GM23338 (cell line): ENCODE results near the gene NKAPD1. TPM values are rescaled to one million over a fixed set of nuclear protein-coding genes. Genes with fewer than 3 reads are reported as not detected.

ENCODE experiments used
- ATAC-seq: fragments of 200-7000 bp; cut with Tn5 transposase; 3 replicates; pipeline ENCODE4 v1.9.1; 2020
- DNase-seq: peaks from one replicate; pipeline ENCODE4 v3.0.0-alpha.2; 2015; ENCODE audit warnings: low spot score
- H2AFZ ChIP-seq: fragments of 200-600 bp; sonication (generic); 2 replicates; pipeline ENCODE4 v1.8.0; 2016; ENCODE audit warnings: antibody characterized with exemption, mild to moderate bottlenecking, moderate library complexity
- H3F3A ChIP-seq: fragments of 200-600 bp; sonication (generic); replicated peaks from 2 replicates; pipeline ENCODE4 v1.8.0; 2017; ENCODE audit warnings: antibody characterized with exemption, mixed run types, low read depth
- H3K27ac ChIP-seq: fragments of 200-600 bp; sonication (generic); 2 replicates; pipeline ENCODE4 v1.6.1; 2016; ENCODE audit warnings: low read depth
- H3K27me3 ChIP-seq: fragments of 200-600 bp; sonication (generic); 2 replicates; pipeline ENCODE4 v1.8.0; 2016; ENCODE audit warnings: mild to moderate bottlenecking, mixed run types, moderate library complexity; ENCODE audit not compliant: insufficient read depth
- H3K36me3 ChIP-seq: fragments of 200-600 bp; sonication (generic); 2 replicates; pipeline ENCODE4 v1.8.0; 2016; ENCODE audit warnings: mild to moderate bottlenecking; ENCODE audit not compliant: insufficient read depth
- H3K4me1 ChIP-seq: fragments of 200-600 bp; sonication (generic); 2 replicates; pipeline ENCODE4 v1.8.0; 2016; ENCODE audit warnings: mild to moderate bottlenecking, moderate library complexity; ENCODE audit not compliant: insufficient read depth
- H3K4me2 ChIP-seq: fragments of 200-600 bp; sonication (generic); 2 replicates; pipeline ENCODE4 v1.7.1; 2017; ENCODE audit warnings: mixed run types
- H3K4me3 ChIP-seq: fragments of 200-600 bp; sonication (generic); 2 replicates; pipeline ENCODE4 v1.6.1; 2016; ENCODE audit warnings: mixed run types
- H3K79me2 ChIP-seq: fragments of 200-600 bp; sonication (generic); replicated peaks from 2 replicates; pipeline ENCODE4 v1.8.0; 2017; ENCODE audit warnings: mild to moderate bottlenecking; ENCODE audit not compliant: insufficient read depth
- H3K9me2 ChIP-seq: fragments of 200-600 bp; sonication (generic); 2 replicates; pipeline ENCODE4 v1.8.0; 2017; ENCODE audit not compliant: insufficient read depth
- H4K20me1 ChIP-seq: fragments of 200-600 bp; sonication (generic); replicated peaks from 2 replicates; pipeline ENCODE4 v1.8.0; 2017; ENCODE audit warnings: mild to moderate bottlenecking; ENCODE audit not compliant: insufficient read depth
- H3K27ac Mint-ChIP-seq: 2 replicates; pipeline ENCODE4 v1.8.0; 2020; ENCODE audit warnings: inconsistent platforms, mild to moderate bottlenecking, moderate library complexity, mixed read lengths
- H3K27me3 Mint-ChIP-seq: 3 replicates; pipeline ENCODE4 v1.8.0; 2022; ENCODE audit warnings: low read depth, mild to moderate bottlenecking, moderate library complexity, mixed read lengths, inconsistent platforms; ENCODE audit not compliant: insufficient read depth, poor library complexity
- H3K36me3 Mint-ChIP-seq: 3 replicates; pipeline ENCODE4 v1.8.0; 2021; ENCODE audit warnings: low read depth, mild to moderate bottlenecking, inconsistent platforms, moderate library complexity, mixed read lengths
- H3K4me1 Mint-ChIP-seq: 3 replicates; pipeline ENCODE4 v1.8.0; 2020; ENCODE audit warnings: mild to moderate bottlenecking, inconsistent platforms, mixed read lengths
- H3K4me3 Mint-ChIP-seq: 3 replicates; pipeline ENCODE4 v1.8.0; 2021; ENCODE audit warnings: moderate library complexity, mild to moderate bottlenecking, inconsistent platforms, mixed read lengths
- H3K9me3 Mint-ChIP-seq: 3 replicates; pipeline ENCODE4 v1.8.0; 2020; ENCODE audit warnings: moderate library complexity, mild to moderate bottlenecking, inconsistent platforms, mixed read lengths
- CREB1 ChIP-seq: fragments of 250-450 bp; sonication (Bioruptor Pico); IDR thresholded peaks from 2 replicates; pipeline ENCODE4 v1.5.0; 2020; ENCODE audit warnings: low read depth, mild to moderate bottlenecking, moderate library complexity
- EZH2 ChIP-seq: fragments of 200-600 bp; sonication (generic); IDR thresholded peaks from one replicate; pipeline ENCODE4 v1.8.0; 2017; ENCODE audit warnings: antibody characterized with exemption, mild to moderate bottlenecking, low read depth; ENCODE audit not compliant: unreplicated experiment
- EZH2phosphoT487 ChIP-seq: fragments of 200-600 bp; sonication (generic); IDR thresholded peaks from one replicate; pipeline ENCODE4 v1.8.1; 2018; ENCODE audit warnings: antibody characterized with exemption; ENCODE audit not compliant: unreplicated experiment
- POLR2AphosphoS5 ChIP-seq: IDR thresholded peaks from 2 replicates; pipeline ENCODE4 v1.6.1; 2016; ENCODE audit warnings: antibody characterized with exemption, low read depth
- ZNF114 ChIP-seq: fragments of 250-450 bp; sonication (Bioruptor Pico); IDR thresholded peaks from 2 replicates; pipeline ENCODE4 v1.5.0; 2020; ENCODE audit warnings: mild to moderate bottlenecking, moderate library complexity
- ZNF331 ChIP-seq: fragments of 250-450 bp; sonication (Bioruptor Pico); IDR thresholded peaks from 2 replicates; pipeline ENCODE4 v1.5.0; 2020; ENCODE audit warnings: low read depth, mild to moderate bottlenecking, moderate library complexity
- polyA plus RNA-seq: library from polyadenylated mRNA; unstranded; fragments of >200 nt; fragmentation: Nextera tagmentation; extraction: Ambion mirVana; gene quantifications from 2 replicates; pipeline ENCODE4 v1.2.1, GENCODE V29; 2016
- total RNA-seq: library from RNA; depleted of rRNA; stranded (reverse); fragments of >200 nt; shearing (Covaris generic); gene quantifications from 2 replicates; pipeline ENCODE4 v1.2.3, GENCODE V29; 2014
- TF ChIP-seq, protein P1 (sequence below), 2 experiments: fragments of 200-600 bp in 1 of 2; sonication (generic) in 1 of 2; conservative IDR thresholded peaks; 2 replicates each; pipeline versions ENCODE4 v1.5.1 to v1.6.1; 2016 to 2017; ENCODE audit warnings: antibody characterized with exemption in 2 of 2, low read depth in 2 of 2, mild to moderate bottlenecking in 2 of 2, moderate library complexity in 1 of 2
- TF ChIP-seq, protein P2 (sequence below): fragments of 250-450 bp; sonication (Bioruptor Pico); IDR thresholded peaks from 2 replicates; pipeline ENCODE4 v1.5.0; 2020; ENCODE audit warnings: mild to moderate bottlenecking, moderate library complexity
- TF ChIP-seq, protein P3 (sequence below): IDR thresholded peaks from 2 replicates; pipeline ENCODE4 v1.6.1; 2016; ENCODE audit warnings: antibody characterized with exemption
- TF ChIP-seq, protein P4 (sequence below): IDR thresholded peaks from one replicate; pipeline ENCODE4 v1.6.1; 2018; ENCODE audit warnings: antibody characterized with exemption; ENCODE audit not compliant: unreplicated experiment

Gene NKAPD1
- total and polyA plus RNA-seq, 2 experiments from 2014 or later: 14.6 to 40.6 TPM

DNA sequence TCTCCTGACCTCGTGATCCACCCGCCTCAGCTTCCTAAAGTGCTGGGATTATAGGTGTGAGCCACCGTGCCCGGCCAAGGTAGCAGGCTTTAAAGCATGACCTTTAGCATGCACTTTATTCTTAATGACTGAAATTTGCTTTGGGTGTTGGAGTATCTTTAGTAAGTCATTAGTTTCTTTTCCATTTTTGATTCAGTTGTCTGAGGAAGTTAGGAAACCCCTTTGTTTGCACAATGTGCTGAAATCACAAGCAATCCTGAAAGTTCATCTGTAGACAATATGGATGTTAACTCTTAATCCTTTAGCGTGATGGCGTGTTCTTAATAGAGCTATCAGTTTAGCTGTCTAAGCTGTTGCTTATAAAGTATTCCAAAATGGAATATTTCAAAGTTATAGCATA lies 29.3 kb downstream of the NKAPD1 start:
- Mint-ChIP-seq H3K27ac (no peak overlapping the region), H3K4me1 (no peaks in the 10 kb centered on the region), H3K27me3 (no peaks in the 10 kb centered on the region), H3K36me3 (no peaks in the 10 kb centered on the region), H3K4me3 (no peak overlapping the region), H3K9me3 (no peaks in the 10 kb centered on the region)
- no peak overlapping the region for H3K27ac ChIP-seq
- no peak for ATAC-seq
- no peak for DNase-seq
- H3K4me3 ChIP-seq: no peak overlapping the region
- H3K27me3 ChIP-seq: no peaks in the 10 kb centered on the region
- no peaks in the 10 kb centered on the region; the same call in 1 of the 2 replicates for H4K20me1 ChIP-seq
- no peaks in the 10 kb centered on the region for H3K9me2 ChIP-seq
- no peaks in the 10 kb centered on the region for H3K4me1 ChIP-seq
- no peak overlapping the region for H3K4me2 ChIP-seq
- H3K79me2 ChIP-seq: no peaks in the 10 kb centered on the region
- H3K36me3 ChIP-seq: no peaks in the 10 kb centered on the region
- no peak overlapping the region for H2AFZ ChIP-seq
- TF ChIP-seq CREB1 (CRISPR knock-in tag) (no peak), EZH2phosphoT487 (no peak), ZNF331 (CRISPR knock-in tag) (no peak), EZH2 (no peak), ZNF114 (CRISPR knock-in tag) (no peak), POLR2AphosphoS5 (no peak)
- TF ChIP-seq, protein P1, sequence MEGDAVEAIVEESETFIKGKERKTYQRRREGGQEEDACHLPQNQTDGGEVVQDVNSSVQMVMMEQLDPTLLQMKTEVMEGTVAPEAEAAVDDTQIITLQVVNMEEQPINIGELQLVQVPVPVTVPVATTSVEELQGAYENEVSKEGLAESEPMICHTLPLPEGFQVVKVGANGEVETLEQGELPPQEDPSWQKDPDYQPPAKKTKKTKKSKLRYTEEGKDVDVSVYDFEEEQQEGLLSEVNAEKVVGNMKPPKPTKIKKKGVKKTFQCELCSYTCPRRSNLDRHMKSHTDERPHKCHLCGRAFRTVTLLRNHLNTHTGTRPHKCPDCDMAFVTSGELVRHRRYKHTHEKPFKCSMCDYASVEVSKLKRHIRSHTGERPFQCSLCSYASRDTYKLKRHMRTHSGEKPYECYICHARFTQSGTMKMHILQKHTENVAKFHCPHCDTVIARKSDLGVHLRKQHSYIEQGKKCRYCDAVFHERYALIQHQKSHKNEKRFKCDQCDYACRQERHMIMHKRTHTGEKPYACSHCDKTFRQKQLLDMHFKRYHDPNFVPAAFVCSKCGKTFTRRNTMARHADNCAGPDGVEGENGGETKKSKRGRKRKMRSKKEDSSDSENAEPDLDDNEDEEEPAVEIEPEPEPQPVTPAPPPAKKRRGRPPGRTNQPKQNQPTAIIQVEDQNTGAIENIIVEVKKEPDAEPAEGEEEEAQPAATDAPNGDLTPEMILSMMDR (conservative IDR thresholded peaks at IDR 0.05; ENCODE audit: low read depth in 2 of 2): no peak
- TF ChIP-seq, protein P2, sequence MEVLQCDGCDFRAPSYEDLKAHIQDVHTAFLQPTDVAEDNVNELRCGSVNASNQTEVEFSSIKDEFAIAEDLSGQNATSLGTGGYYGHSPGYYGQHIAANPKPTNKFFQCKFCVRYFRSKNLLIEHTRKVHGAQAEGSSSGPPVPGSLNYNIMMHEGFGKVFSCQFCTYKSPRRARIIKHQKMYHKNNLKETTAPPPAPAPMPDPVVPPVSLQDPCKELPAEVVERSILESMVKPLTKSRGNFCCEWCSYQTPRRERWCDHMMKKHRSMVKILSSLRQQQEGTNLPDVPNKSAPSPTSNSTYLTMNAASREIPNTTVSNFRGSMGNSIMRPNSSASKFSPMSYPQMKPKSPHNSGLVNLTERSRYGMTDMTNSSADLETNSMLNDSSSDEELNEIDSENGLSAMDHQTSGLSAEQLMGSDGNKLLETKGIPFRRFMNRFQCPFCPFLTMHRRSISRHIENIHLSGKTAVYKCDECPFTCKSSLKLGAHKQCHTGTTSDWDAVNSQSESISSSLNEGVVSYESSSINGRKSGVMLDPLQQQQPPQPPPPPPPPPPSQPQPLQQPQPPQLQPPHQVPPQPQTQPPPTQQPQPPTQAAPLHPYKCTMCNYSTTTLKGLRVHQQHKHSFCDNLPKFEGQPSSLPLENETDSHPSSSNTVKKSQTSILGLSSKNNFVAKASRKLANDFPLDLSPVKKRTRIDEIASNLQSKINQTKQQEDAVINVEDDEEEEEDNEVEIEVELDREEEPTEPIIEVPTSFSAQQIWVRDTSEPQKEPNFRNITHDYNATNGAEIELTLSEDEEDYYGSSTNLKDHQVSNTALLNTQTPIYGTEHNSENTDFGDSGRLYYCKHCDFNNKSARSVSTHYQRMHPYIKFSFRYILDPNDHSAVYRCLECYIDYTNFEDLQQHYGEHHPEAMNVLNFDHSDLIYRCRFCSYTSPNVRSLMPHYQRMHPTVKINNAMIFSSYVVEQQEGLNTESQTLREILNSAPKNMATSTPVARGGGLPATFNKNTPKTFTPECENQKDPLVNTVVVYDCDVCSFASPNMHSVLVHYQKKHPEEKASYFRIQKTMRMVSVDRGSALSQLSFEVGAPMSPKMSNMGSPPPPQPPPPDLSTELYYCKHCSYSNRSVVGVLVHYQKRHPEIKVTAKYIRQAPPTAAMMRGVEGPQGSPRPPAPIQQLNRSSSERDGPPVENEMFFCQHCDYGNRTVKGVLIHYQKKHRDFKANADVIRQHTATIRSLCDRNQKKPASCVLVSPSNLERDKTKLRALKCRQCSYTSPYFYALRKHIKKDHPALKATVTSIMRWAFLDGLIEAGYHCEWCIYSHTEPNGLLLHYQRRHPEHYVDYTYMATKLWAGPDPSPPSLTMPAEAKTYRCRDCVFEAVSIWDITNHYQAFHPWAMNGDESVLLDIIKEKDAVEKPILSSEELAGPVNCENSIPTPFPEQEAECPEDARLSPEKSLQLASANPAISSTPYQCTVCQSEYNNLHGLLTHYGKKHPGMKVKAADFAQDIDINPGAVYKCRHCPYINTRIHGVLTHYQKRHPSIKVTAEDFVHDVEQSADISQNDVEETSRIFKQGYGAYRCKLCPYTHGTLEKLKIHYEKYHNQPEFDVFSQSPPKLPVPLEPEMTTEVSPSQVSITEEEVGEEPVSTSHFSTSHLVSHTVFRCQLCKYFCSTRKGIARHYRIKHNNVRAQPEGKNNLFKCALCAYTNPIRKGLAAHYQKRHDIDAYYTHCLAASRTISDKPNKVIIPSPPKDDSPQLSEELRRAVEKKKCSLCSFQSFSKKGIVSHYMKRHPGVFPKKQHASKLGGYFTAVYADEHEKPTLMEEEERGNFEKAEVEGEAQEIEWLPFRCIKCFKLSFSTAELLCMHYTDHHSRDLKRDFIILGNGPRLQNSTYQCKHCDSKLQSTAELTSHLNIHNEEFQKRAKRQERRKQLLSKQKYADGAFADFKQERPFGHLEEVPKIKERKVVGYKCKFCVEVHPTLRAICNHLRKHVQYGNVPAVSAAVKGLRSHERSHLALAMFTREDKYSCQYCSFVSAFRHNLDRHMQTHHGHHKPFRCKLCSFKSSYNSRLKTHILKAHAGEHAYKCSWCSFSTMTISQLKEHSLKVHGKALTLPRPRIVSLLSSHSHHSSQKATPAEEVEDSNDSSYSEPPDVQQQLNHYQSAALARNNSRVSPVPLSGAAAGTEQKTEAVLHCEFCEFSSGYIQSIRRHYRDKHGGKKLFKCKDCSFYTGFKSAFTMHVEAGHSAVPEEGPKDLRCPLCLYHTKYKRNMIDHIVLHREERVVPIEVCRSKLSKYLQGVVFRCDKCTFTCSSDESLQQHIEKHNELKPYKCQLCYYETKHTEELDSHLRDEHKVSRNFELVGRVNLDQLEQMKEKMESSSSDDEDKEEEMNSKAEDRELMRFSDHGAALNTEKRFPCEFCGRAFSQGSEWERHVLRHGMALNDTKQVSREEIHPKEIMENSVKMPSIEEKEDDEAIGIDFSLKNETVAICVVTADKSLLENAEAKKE (CRISPR knock-in tag): no peak
- TF ChIP-seq, protein P3, sequence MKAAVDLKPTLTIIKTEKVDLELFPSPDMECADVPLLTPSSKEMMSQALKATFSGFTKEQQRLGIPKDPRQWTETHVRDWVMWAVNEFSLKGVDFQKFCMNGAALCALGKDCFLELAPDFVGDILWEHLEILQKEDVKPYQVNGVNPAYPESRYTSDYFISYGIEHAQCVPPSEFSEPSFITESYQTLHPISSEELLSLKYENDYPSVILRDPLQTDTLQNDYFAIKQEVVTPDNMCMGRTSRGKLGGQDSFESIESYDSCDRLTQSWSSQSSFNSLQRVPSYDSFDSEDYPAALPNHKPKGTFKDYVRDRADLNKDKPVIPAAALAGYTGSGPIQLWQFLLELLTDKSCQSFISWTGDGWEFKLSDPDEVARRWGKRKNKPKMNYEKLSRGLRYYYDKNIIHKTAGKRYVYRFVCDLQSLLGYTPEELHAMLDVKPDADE: no peak
- TF ChIP-seq, protein P4, sequence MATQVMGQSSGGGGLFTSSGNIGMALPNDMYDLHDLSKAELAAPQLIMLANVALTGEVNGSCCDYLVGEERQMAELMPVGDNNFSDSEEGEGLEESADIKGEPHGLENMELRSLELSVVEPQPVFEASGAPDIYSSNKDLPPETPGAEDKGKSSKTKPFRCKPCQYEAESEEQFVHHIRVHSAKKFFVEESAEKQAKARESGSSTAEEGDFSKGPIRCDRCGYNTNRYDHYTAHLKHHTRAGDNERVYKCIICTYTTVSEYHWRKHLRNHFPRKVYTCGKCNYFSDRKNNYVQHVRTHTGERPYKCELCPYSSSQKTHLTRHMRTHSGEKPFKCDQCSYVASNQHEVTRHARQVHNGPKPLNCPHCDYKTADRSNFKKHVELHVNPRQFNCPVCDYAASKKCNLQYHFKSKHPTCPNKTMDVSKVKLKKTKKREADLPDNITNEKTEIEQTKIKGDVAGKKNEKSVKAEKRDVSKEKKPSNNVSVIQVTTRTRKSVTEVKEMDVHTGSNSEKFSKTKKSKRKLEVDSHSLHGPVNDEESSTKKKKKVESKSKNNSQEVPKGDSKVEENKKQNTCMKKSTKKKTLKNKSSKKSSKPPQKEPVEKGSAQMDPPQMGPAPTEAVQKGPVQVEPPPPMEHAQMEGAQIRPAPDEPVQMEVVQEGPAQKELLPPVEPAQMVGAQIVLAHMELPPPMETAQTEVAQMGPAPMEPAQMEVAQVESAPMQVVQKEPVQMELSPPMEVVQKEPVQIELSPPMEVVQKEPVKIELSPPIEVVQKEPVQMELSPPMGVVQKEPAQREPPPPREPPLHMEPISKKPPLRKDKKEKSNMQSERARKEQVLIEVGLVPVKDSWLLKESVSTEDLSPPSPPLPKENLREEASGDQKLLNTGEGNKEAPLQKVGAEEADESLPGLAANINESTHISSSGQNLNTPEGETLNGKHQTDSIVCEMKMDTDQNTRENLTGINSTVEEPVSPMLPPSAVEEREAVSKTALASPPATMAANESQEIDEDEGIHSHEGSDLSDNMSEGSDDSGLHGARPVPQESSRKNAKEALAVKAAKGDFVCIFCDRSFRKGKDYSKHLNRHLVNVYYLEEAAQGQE: no peak
- no peaks in the 10 kb centered on the region for H3F3A ChIP-seq
